SJSA1 (cell line): Measurements from ENCODE around the gene MSLN. TPM values are rescaled to one million over a fixed set of nuclear protein-coding genes. Genes with fewer than 3 reads are reported as not detected.

Experiments used
- total RNA-seq: library from RNA; depleted of rRNA; stranded (reverse); fragments of >200 nt; shearing (Covaris generic); gene quantifications from 2 replicates; pipeline ENCODE4 v1.2.3, GENCODE V29; 2014; rRNA removed

Gene MSLN
- total RNA-seq, 1 experiment from 2014 or later: not detected

Other genes with a start within 250 kb of the MSLN start
- 44.4 and 46.1 TPM in 2 replicates for gene CAPN15, start 233.0 kb upstream of the MSLN start, total RNA-seq
- gene PRR35, start 200.3 kb upstream of the MSLN start, total RNA-seq: not detected in 2 replicates
- gene NHLRC4, start 193.7 kb upstream of the MSLN start, total RNA-seq: 0.37 TPM in 1 of 2 replicates, not detected in the other
- 19.6 and 33.8 TPM in 2 replicates for gene PIGQ, start 190.8 kb upstream of the MSLN start, total RNA-seq
- 10.2 and 17.8 TPM in 2 replicates for gene RAB40C, start 170.7 kb upstream of the MSLN start, total RNA-seq
- gene WFIKKN1, start 129.7 kb upstream of the MSLN start, total RNA-seq: 0.39 and 0.41 TPM in 2 replicates
- gene METTL26, start 124.4 kb upstream of the MSLN start, total RNA-seq: 73.1 and 86.6 TPM in 2 replicates
- gene MCRIP2, start 118.9 kb upstream of the MSLN start, total RNA-seq: 3.0 TPM in 1 of 2 replicates, not detected in the other
- 12.1 and 31.9 TPM in 2 replicates for gene WDR90, start 111.4 kb upstream of the MSLN start, total RNA-seq
- gene RHOT2, start 92.6 kb upstream of the MSLN start, total RNA-seq: 51.2 and 64.3 TPM in 2 replicates
- gene RHBDL1, start 85.1 kb upstream of the MSLN start, total RNA-seq: 1.1 and 13.1 TPM in 2 replicates
- 150 and 253 TPM in 2 replicates for gene STUB1, start 80.3 kb upstream of the MSLN start, total RNA-seq
- 13.9 and 25.7 TPM in 2 replicates for gene JMJD8, start 76.4 kb upstream of the MSLN start, total RNA-seq
- gene WDR24, start 70.3 kb upstream of the MSLN start, total RNA-seq: 2.1 TPM in 2 replicates
- gene FBXL16, start 54.9 kb upstream of the MSLN start, total RNA-seq: 0.13 TPM in 1 of 2 replicates, not detected in the other
- gene METRN, start 45.6 kb upstream of the MSLN start, total RNA-seq: 75.5 and 99.3 TPM in 2 replicates
- gene ANTKMT, start 39.6 kb upstream of the MSLN start, total RNA-seq: 43.7 and 95.5 TPM in 2 replicates
- 0.26 TPM in 1 of 2 replicates, not detected in the other for gene CCDC78, start 34.3 kb upstream of the MSLN start, total RNA-seq
- gene HAGHL, start 33.6 kb upstream of the MSLN start, total RNA-seq: 7.8 and 16.6 TPM in 2 replicates
- gene CIAO3, start 19.7 kb upstream of the MSLN start, total RNA-seq: 24.2 and 27.4 TPM in 2 replicates
- gene RPUSD1, start 27.6 kb downstream of the MSLN start, total RNA-seq: 35.7 and 46.5 TPM in 2 replicates
- 25.4 and 30.6 TPM in 2 replicates for gene CHTF18, start 27.9 kb downstream of the MSLN start, total RNA-seq
- gene GNG13, start 40.0 kb downstream of the MSLN start, total RNA-seq: not detected in 2 replicates
- 16.3 and 23.5 TPM in 2 replicates for gene LMF1, start 210.2 kb downstream of the MSLN start, total RNA-seq
- gene SOX8, start 221.0 kb downstream of the MSLN start, total RNA-seq: 3.1 and 4.9 TPM in 2 replicates